Epithelial cell of esophagus (primary cell): ENCODE measurements around the gene POLE3.
A peak's percentile ranks its signal among the peaks of the same experiment; 100 is the strongest.

Source experiments
- DNase-seq: peaks from one replicate; pipeline ENCODE4 v3.0.0; 2010; ENCODE audit warnings: low read depth
- H3K4me3 ChIP-seq: 2 replicates; pipeline ENCODE4 v1.5.1; 2011; ENCODE audit warnings: mild to moderate bottlenecking, low read length, control low read depth
- CTCF ChIP-seq: IDR thresholded peaks from 2 replicates; pipeline ENCODE4 v1.5.1; 2011; ENCODE audit warnings: low read depth, mild to moderate bottlenecking, low read length, control low read depth, inconsistent platforms; ENCODE audit not compliant: insufficient read depth; ENCODE audit errors: missing control alignments

Gene POLE3

GRCh38 chr9:113425072-113425471 lies 14.6 kb upstream of the POLE3 start:
- no peak for DNase-seq
- no peak for TF ChIP-seq CTCF
- no peak overlapping the region for H3K4me3 ChIP-seq

- no peak for DNase-seq
- H3K4me3 ChIP-seq, result no peak overlapping the region
- no peak for TF ChIP-seq CTCF
These were observed 11.3 kb upstream of the POLE3 start for GRCh38 chr9:113421726-113422125.

- DNase-seq, result no peak
- no peak overlapping the region for H3K4me3 ChIP-seq
- no peak for TF ChIP-seq CTCF
These were observed 6.9 kb upstream of the POLE3 start for GRCh38 chr9:113417370-113417769.

GRCh38 chr9:113416149-113416721 lies 5.8 kb upstream of the POLE3 start:
- no peak overlapping the region for H3K4me3 ChIP-seq
- no peak for TF ChIP-seq CTCF
- no peak for DNase-seq

GRCh38 chr9:113409883-113410206 lies 630 bp downstream of the POLE3 start:
- no peak for DNase-seq
- peak; percentile 1 for TF ChIP-seq CTCF
- peak overlapping the region; percentile 67 for H3K4me3 ChIP-seq

- peak overlapping the region; percentile 67 for H3K4me3 ChIP-seq
- no peak for DNase-seq
These were observed 994 bp downstream of the POLE3 start for GRCh38 chr9:113409481-113409880.

More at GRCh38 chr9:113409481-113409880, 994 bp downstream of the POLE3 start:
- no peak for TF ChIP-seq CTCF
